Left ventricle myocardium inferior (tissue), 1 donor: Measurements from ENCODE around the gene YPEL1. TPM values are rescaled to one million over a fixed set of nuclear protein-coding genes. Genes with fewer than 3 reads are reported as not detected.

Source experiments
- DNase-seq: peaks from one replicate; pipeline ENCODE4 v3.0.0-alpha.2; 2020
- H3K27ac ChIP-seq: fragments of 200-600 bp; replicated peaks from 2 replicates; pipeline ENCODE4 v1.8.0; 2021
- H3K27me3 ChIP-seq: fragments of 200-600 bp; 2 replicates; pipeline ENCODE4 v1.8.0; 2021; ENCODE audit warnings: low read depth
- H3K36me3 ChIP-seq: fragments of 200-600 bp; 2 replicates; pipeline ENCODE4 v1.8.0; 2021
- H3K4me1 ChIP-seq: fragments of 200-600 bp; 2 replicates; pipeline ENCODE4 v1.8.0; 2021
- H3K4me3 ChIP-seq: fragments of 200-600 bp; 2 replicates; pipeline ENCODE4 v1.8.0; 2021; ENCODE audit warnings: mild to moderate bottlenecking, moderate library complexity
- H3K9me3 ChIP-seq: fragments of 200-600 bp; replicated peaks from 2 replicates; pipeline ENCODE4 v1.8.0; 2021
- CTCF ChIP-seq: fragments of 200-600 bp; IDR thresholded peaks from 2 replicates; pipeline ENCODE4 v1.8.0; 2021; ENCODE audit warnings: antibody characterized with exemption, mild to moderate bottlenecking, borderline replicate concordance
- intact Hi-C: fragments of 100-400 bp; cut with micrococcal nuclease; formaldehyde crosslinking; loops from one replicate; pipeline ENCODE4 v1.11.0; 2022
- microRNA-seq: library from miRNA; unstranded; fragments of <30 nt; microRNA quantifications from one replicate; pipeline ENCODE4 v1.2.0, GENCODE V29; 2020
- total RNA-seq: library from RNA; stranded (reverse); fragmentation: NEBNext Ultra II Directional; extraction: Animal tissue kit (Norgen Biotek cat#: 25700); gene quantifications from one replicate; pipeline ENCODE4 v1.2.1, GENCODE V29; 2021
- donor health status: DM: no; HTN: yes; CAD: no; lungs with severe emphysema.

The YPEL1 gene
- total RNA-seq, 1 donor from 2014 or later = 8.3 TPM

GRCh38 chr22:21650823-21651520 lies 84.6 kb downstream of the YPEL1 start:
- no peaks in the 10 kb centered on the region for H3K27me3 ChIP-seq
- DNase-seq = no peak
- peak overlapping the region; percentile 83 for H3K4me3 ChIP-seq
- H3K27ac ChIP-seq = no peak overlapping the region
- intact Hi-C loops = no loop called here
- peaks cover 32% of the 10 kb centered on the region for H3K4me1 ChIP-seq
- no peak for TF ChIP-seq CTCF
- peaks cover 14% of the 10 kb centered on the region for H3K36me3 ChIP-seq
- H3K9me3 ChIP-seq = no peaks in the 10 kb centered on the region

GRCh38 chr22:21650280-21650679 lies 85.3 kb downstream of the YPEL1 start:
- no peak overlapping the region for H3K27ac ChIP-seq
- no peaks in the 10 kb centered on the region for H3K9me3 ChIP-seq
- no peak for DNase-seq
- H3K4me1 ChIP-seq = peaks cover 32% of the 10 kb centered on the region
- TF ChIP-seq CTCF = no peak
- no peak overlapping the region for H3K4me3 ChIP-seq
- H3K27me3 ChIP-seq = no peaks in the 10 kb centered on the region
- H3K36me3 ChIP-seq = peaks cover 19% of the 10 kb centered on the region
- intact Hi-C loops = no loop called here

Small RNA genes lying within 50 kb of the gene (microRNA-seq; reads per million reads assigned to microRNA genes)
- gene MIR130B = 217 reads per million, percentile 65 among the genes with 10 or more reads in this experiment
- gene MIR301B = 2.2 reads per million

Other genes with a start within 250 kb of the YPEL1 start
- gene RIMBP3C, start 184.3 kb downstream of the YPEL1 start, total RNA-seq = 0.08 TPM
- 54.5 TPM for gene UBE2L3, start 168.1 kb downstream of the YPEL1 start, total RNA-seq
- gene YDJC, start 105.8 kb downstream of the YPEL1 start, total RNA-seq = 4.5 TPM
- gene CCDC116, start 103.0 kb downstream of the YPEL1 start, total RNA-seq = 0.11 TPM
- gene SDF2L1, start 93.5 kb downstream of the YPEL1 start, total RNA-seq = 18.3 TPM
- 27.1 TPM for gene PPIL2, start 69.8 kb downstream of the YPEL1 start, total RNA-seq
- 91.7 TPM for gene MAPK1, start 131.9 kb upstream of the YPEL1 start, total RNA-seq
- 17.5 TPM for gene PPM1F, start 217.1 kb upstream of the YPEL1 start, total RNA-seq
- gene TOP3B, start 247.0 kb upstream of the YPEL1 start, total RNA-seq = 11.2 TPM